ENCODE measurements around the gene UBE2QL1.

UBE2QL1 gene

GRCh38 chr5:6447384-6448140, 1.1 kb upstream of the UBE2QL1 start:
- H3K9me3 ChIP-seq (ENCODE audit: insufficient read depth, low read depth, low read length) = no peaks in the 10 kb centered on the region
- H3K4me1 ChIP-seq (ENCODE audit: insufficient read depth, low read length) = peaks cover 13% of the 10 kb centered on the region; the same call in 1 of the 2 replicates
- no peak overlapping the region for H3K27ac ChIP-seq (ENCODE audit: low read depth, low read length)
- no peak overlapping the region for H3K9ac ChIP-seq (ENCODE audit: low read depth, low read length)
- peaks cover 71% of the 10 kb centered on the region for H3K27me3 ChIP-seq (ENCODE audit: insufficient read depth, low read length)
- no peaks in the 10 kb centered on the region for H3K36me3 ChIP-seq (ENCODE audit: insufficient read depth, low read length)
- no peak overlapping the region for H3K4me3 ChIP-seq (ENCODE audit: low read length)
- WGBS = 94% methylated on average over 7 of the region's 7 CpGs

GRCh38 chr5:6448141-6448491, 543 bp upstream of the UBE2QL1 start:
- H3K36me3 ChIP-seq (ENCODE audit: insufficient read depth, low read length) = no peaks in the 10 kb centered on the region
- H3K9me3 ChIP-seq (ENCODE audit: insufficient read depth, low read depth, low read length) = no peaks in the 10 kb centered on the region
- no peak overlapping the region for H3K27ac ChIP-seq (ENCODE audit: low read depth, low read length)
- no peak overlapping the region for H3K9ac ChIP-seq (ENCODE audit: low read depth, low read length)
- H3K4me1 ChIP-seq (ENCODE audit: insufficient read depth, low read length) = peaks cover 13% of the 10 kb centered on the region; the same call in 1 of the 2 replicates
- H3K27me3 ChIP-seq (ENCODE audit: insufficient read depth, low read length) = peaks cover 76% of the 10 kb centered on the region
- 94% methylated on average over 3 of the region's 3 CpGs for WGBS
- H3K4me3 ChIP-seq (ENCODE audit: low read length) = peak overlapping the region; percentile 34; the same call in 1 of the 2 replicates

GRCh38 chr5:6449465-6450158, 953 bp downstream of the UBE2QL1 start:
- Histone ChIP-seq H3K9ac (ENCODE audit: low read depth, low read length) (no peak overlapping the region), H3K4me1 (ENCODE audit: insufficient read depth, low read length) (peaks cover 13% of the 10 kb centered on the region; the same call in 1 of the 2 replicates), H3K9me3 (ENCODE audit: insufficient read depth, low read depth, low read length) (no peaks in the 10 kb centered on the region), H3K27ac (ENCODE audit: low read depth, low read length) (no peak overlapping the region), H3K36me3 (ENCODE audit: insufficient read depth, low read length) (no peaks in the 10 kb centered on the region), H3K27me3 (ENCODE audit: insufficient read depth, low read length) (peaks cover 86% of the 10 kb centered on the region), H3K4me3 (ENCODE audit: low read length) (peak overlapping the region; percentile 69)
- 29% methylated on average over 15 of the region's 15 CpGs for WGBS

GRCh38 chr5:6450319-6450833, 1.7 kb downstream of the UBE2QL1 start:
- Histone ChIP-seq H3K27me3 (ENCODE audit: insufficient read depth, low read length) (peaks cover 91% of the 10 kb centered on the region), H3K4me1 (ENCODE audit: insufficient read depth, low read length) (peaks cover 13% of the 10 kb centered on the region; the same call in 1 of the 2 replicates), H3K4me3 (ENCODE audit: low read length) (no peak overlapping the region), H3K27ac (ENCODE audit: low read depth, low read length) (no peak overlapping the region), H3K36me3 (ENCODE audit: insufficient read depth, low read length) (no peaks in the 10 kb centered on the region), H3K9me3 (ENCODE audit: insufficient read depth, low read depth, low read length) (no peaks in the 10 kb centered on the region), H3K9ac (ENCODE audit: low read depth, low read length) (no peak overlapping the region)
- WGBS = 32% methylated on average over 9 of the region's 9 CpGs

GRCh38 chr5:6452622-6453504, 4.2 kb downstream of the UBE2QL1 start:
- 87% methylated on average over 10 of the region's 10 CpGs for WGBS

GRCh38 chr5:6453937-6454560, 5.4 kb downstream of the UBE2QL1 start:
- peaks cover 100% of the 10 kb centered on the region for H3K27me3 ChIP-seq (ENCODE audit: insufficient read depth, low read length)

More at GRCh38 chr5:6452622-6453504, 4.2 kb downstream of the UBE2QL1 start:
- no peak overlapping the region for H3K27ac ChIP-seq (ENCODE audit: low read depth, low read length)
- no peaks in the 10 kb centered on the region for H3K9me3 ChIP-seq (ENCODE audit: insufficient read depth, low read depth, low read length)
- H3K27me3 ChIP-seq (ENCODE audit: insufficient read depth, low read length) = peaks cover 99% of the 10 kb centered on the region
- peaks cover 13% of the 10 kb centered on the region; the same call in 1 of the 2 replicates for H3K4me1 ChIP-seq (ENCODE audit: insufficient read depth, low read length)
- no peaks in the 10 kb centered on the region for H3K36me3 ChIP-seq (ENCODE audit: insufficient read depth, low read length)
- H3K9ac ChIP-seq (ENCODE audit: low read depth, low read length) = no peak overlapping the region
- no peak overlapping the region for H3K4me3 ChIP-seq (ENCODE audit: low read length)

GRCh38 chr5:6454628-6455053, 6.0 kb downstream of the UBE2QL1 start:
- no peaks in the 10 kb centered on the region for H3K9me3 ChIP-seq (ENCODE audit: insufficient read depth, low read depth, low read length)
- WGBS = 82% methylated on average over 12 of the region's 12 CpGs
- no peak overlapping the region for H3K27ac ChIP-seq (ENCODE audit: low read depth, low read length)
- peaks cover 13% of the 10 kb centered on the region; the same call in 1 of the 2 replicates for H3K4me1 ChIP-seq (ENCODE audit: insufficient read depth, low read length)
- no peak overlapping the region for H3K4me3 ChIP-seq (ENCODE audit: low read length)
- H3K27me3 ChIP-seq (ENCODE audit: insufficient read depth, low read length) = peaks cover 100% of the 10 kb centered on the region
- H3K36me3 ChIP-seq (ENCODE audit: insufficient read depth, low read length) = no peaks in the 10 kb centered on the region
- H3K9ac ChIP-seq (ENCODE audit: low read depth, low read length) = no peak overlapping the region

More at GRCh38 chr5:6453937-6454560, 5.4 kb downstream of the UBE2QL1 start:
- Histone ChIP-seq H3K9me3 (ENCODE audit: insufficient read depth, low read depth, low read length) (no peaks in the 10 kb centered on the region), H3K27ac (ENCODE audit: low read depth, low read length) (no peak overlapping the region), H3K4me1 (ENCODE audit: insufficient read depth, low read length) (peaks cover 13% of the 10 kb centered on the region; the same call in 1 of the 2 replicates), H3K4me3 (ENCODE audit: low read length) (no peak overlapping the region), H3K36me3 (ENCODE audit: insufficient read depth, low read length) (no peaks in the 10 kb centered on the region), H3K9ac (ENCODE audit: low read depth, low read length) (no peak overlapping the region)
- WGBS = 94% methylated on average over 2 of the region's 2 CpGs

- Histone ChIP-seq H3K27ac (ENCODE audit: low read depth, low read length) (no peak overlapping the region), H3K4me3 (ENCODE audit: low read length) (no peak overlapping the region), H3K9ac (ENCODE audit: low read depth, low read length) (no peak overlapping the region), H3K36me3 (ENCODE audit: insufficient read depth, low read length) (no peaks in the 10 kb centered on the region), H3K4me1 (ENCODE audit: insufficient read depth, low read length) (peaks cover 3% of the 10 kb centered on the region; the same call in 1 of the 2 replicates), H3K27me3 (ENCODE audit: insufficient read depth, low read length) (peaks cover 100% of the 10 kb centered on the region), H3K9me3 (ENCODE audit: insufficient read depth, low read depth, low read length) (no peaks in the 10 kb centered on the region)
- 93% methylated on average over 13 of the region's 13 CpGs for WGBS
These were observed 7.0 kb downstream of the UBE2QL1 start for GRCh38 chr5:6455571-6456200.

GRCh38 chr5:6456766-6457370, 8.2 kb downstream of the UBE2QL1 start:
- H3K9me3 ChIP-seq (ENCODE audit: insufficient read depth, low read depth, low read length) = no peaks in the 10 kb centered on the region
- no peaks in the 10 kb centered on the region for H3K4me1 ChIP-seq (ENCODE audit: insufficient read depth, low read length)
- peaks cover 95% of the 10 kb centered on the region for H3K27me3 ChIP-seq (ENCODE audit: insufficient read depth, low read length)
- WGBS = 85% methylated on average over 6 of the region's 6 CpGs
- no peak overlapping the region for H3K4me3 ChIP-seq (ENCODE audit: low read length)
- no peaks in the 10 kb centered on the region for H3K36me3 ChIP-seq (ENCODE audit: insufficient read depth, low read length)
- H3K9ac ChIP-seq (ENCODE audit: low read depth, low read length) = no peak overlapping the region
- no peak overlapping the region for H3K27ac ChIP-seq (ENCODE audit: low read depth, low read length)

- Histone ChIP-seq H3K4me1 (ENCODE audit: insufficient read depth, low read length) (no peaks in the 10 kb centered on the region), H3K4me3 (ENCODE audit: low read length) (no peak overlapping the region), H3K36me3 (ENCODE audit: insufficient read depth, low read length) (no peaks in the 10 kb centered on the region), H3K9ac (ENCODE audit: low read depth, low read length) (no peak overlapping the region), H3K9me3 (ENCODE audit: insufficient read depth, low read depth, low read length) (no peaks in the 10 kb centered on the region), H3K27me3 (ENCODE audit: insufficient read depth, low read length) (peaks cover 90% of the 10 kb centered on the region), H3K27ac (ENCODE audit: low read depth, low read length) (no peak overlapping the region)
- WGBS = 85% methylated on average over 5 of the region's 5 CpGs
These were observed 8.9 kb downstream of the UBE2QL1 start for GRCh38 chr5:6457592-6457991.
